ENCODE results near the gene TENM4.

The TENM4 gene

GRCh38 chr11:79440571-79441460 is at the start of gene TENM4:
TSS of gene TENM4 (minus strand) at chr11:79441030. CDS start at chr11:79069944, 371,086 bp downstream.
- Mint-ChIP-seq H3K4me1 (peaks cover 7% of the 10 kb centered on the region), H3K4me3 (peak within 1 kb of the TSS; percentile 39), H3K27me3 (peaks cover 46% of the 10 kb centered on the region), H3K27ac (no peak within 1 kb of the TSS), H3K36me3 (no peaks in the 10 kb centered on the region), H3K9me3 (no peaks in the 10 kb centered on the region)

DNA sequence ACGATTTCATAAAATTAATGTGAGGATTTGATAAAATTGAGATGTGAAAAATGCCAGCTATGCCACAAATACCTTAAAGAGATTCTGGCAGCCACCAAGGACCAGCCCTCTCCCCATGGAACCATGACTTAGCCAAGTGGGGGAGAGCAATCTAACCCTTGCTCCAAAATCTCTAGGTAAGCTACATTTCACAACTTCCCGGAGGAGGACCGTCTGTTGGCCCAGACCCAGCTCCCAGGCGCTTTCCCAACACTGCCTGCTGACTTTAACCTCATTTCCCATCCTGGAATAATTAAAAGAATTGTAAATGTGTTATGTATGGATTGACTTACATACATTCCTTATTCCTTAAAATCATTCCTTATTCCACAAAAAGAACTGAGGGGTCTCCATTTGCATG is 47.5 kb upstream of the TENM4 start:
- H3K27me3 Mint-ChIP-seq: no peaks in the 10 kb centered on the region
- H3K4me3 Mint-ChIP-seq: no peak overlapping the region
- no peaks in the 10 kb centered on the region for H3K9me3 Mint-ChIP-seq
- H3K4me1 Mint-ChIP-seq: no peaks in the 10 kb centered on the region
- no peaks in the 10 kb centered on the region for H3K36me3 Mint-ChIP-seq
- no peak overlapping the region for H3K27ac Mint-ChIP-seq

DNA sequence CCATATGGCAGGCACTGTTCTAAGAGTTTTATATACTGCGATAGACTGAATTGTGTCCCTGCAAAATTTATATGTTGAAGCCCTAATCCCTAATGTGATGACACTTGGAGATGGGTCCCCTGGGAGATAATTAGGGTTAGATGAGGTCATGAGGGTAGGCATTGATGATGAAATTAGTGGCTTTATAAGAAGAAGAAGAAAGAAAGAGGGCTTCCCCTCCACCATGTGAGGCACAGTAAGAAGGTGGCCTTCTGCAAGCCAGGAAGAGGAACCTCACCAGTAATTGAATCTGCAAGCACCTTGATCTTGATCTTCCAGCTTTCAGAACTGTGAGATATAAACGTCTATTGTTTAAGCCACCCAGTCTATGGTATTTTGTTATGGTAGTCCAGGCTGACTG is 46.6 kb upstream of the TENM4 start:
- Mint-ChIP-seq H3K4me1 (no peaks in the 10 kb centered on the region), H3K27ac (no peak overlapping the region), H3K27me3 (no peaks in the 10 kb centered on the region), H3K36me3 (no peaks in the 10 kb centered on the region), H3K9me3 (no peaks in the 10 kb centered on the region), H3K4me3 (no peak overlapping the region)

GRCh38 chr11:79486242-79486984 is 45.6 kb upstream of the TENM4 start:
- no peak overlapping the region for H3K4me3 Mint-ChIP-seq
- no peak overlapping the region for H3K27ac Mint-ChIP-seq
- no peaks in the 10 kb centered on the region for H3K27me3 Mint-ChIP-seq
- H3K36me3 Mint-ChIP-seq: no peaks in the 10 kb centered on the region
- no peaks in the 10 kb centered on the region for H3K4me1 Mint-ChIP-seq
- H3K9me3 Mint-ChIP-seq: no peaks in the 10 kb centered on the region

DNA sequence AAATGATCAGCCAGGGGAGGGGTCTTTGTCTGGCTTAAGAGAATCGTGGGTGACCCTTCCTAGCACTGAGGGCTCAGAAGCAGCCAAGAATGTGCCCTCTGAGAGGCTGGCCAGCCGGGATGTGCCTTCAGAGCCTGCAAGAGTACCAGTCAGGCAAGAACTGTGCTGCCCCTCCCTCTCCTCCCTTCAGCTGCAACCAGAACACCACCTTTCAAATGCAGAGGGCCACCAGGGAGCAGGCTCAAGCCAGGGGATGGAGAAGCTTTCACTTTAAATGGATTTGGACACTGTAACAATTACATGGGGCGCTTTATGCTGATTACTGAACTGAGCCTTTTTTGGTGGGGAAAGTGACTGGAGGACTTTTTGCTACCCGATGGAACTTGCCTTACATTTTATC is 44.9 kb upstream of the TENM4 start:
- Mint-ChIP-seq H3K36me3 (no peaks in the 10 kb centered on the region), H3K4me3 (no peak overlapping the region), H3K27ac (no peak overlapping the region), H3K4me1 (no peaks in the 10 kb centered on the region), H3K9me3 (no peaks in the 10 kb centered on the region), H3K27me3 (no peaks in the 10 kb centered on the region)

GRCh38 chr11:79484872-79485271 is 44.0 kb upstream of the TENM4 start:
- Mint-ChIP-seq H3K36me3 (no peaks in the 10 kb centered on the region), H3K27ac (no peak overlapping the region), H3K4me1 (no peaks in the 10 kb centered on the region), H3K4me3 (no peak overlapping the region), H3K27me3 (peaks cover 2% of the 10 kb centered on the region), H3K9me3 (no peaks in the 10 kb centered on the region)

- Mint-ChIP-seq H3K27ac (no peak overlapping the region), H3K27me3 (peaks cover 3% of the 10 kb centered on the region), H3K36me3 (no peaks in the 10 kb centered on the region), H3K4me1 (no peaks in the 10 kb centered on the region), H3K9me3 (peaks cover 5% of the 10 kb centered on the region), H3K4me3 (no peak overlapping the region)
Observed at GRCh38 chr11:79482800-79483199, 42.0 kb upstream of the TENM4 start.

DNA sequence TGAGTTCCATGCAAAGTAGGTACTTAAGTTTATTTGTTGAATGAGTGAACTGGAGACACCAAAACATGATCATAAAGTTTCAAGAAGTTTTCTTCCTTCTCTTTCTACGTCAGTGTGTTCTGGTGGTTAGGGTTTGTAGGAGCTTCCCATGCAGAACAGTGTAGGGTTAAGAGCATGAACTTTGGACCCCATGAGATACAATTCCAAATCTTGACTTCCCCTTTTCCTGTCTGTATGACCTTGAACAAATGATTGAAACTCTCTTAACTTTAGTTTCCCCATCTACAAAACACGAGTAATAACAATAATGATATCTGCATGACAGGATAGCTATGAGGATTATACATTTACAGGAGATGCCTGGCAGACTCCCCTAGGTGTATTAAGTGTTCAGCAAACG is 41.0 kb upstream of the TENM4 start:
- H3K27me3 Mint-ChIP-seq: peaks cover 3% of the 10 kb centered on the region
- H3K36me3 Mint-ChIP-seq: no peaks in the 10 kb centered on the region
- peaks cover 5% of the 10 kb centered on the region for H3K9me3 Mint-ChIP-seq
- H3K4me3 Mint-ChIP-seq: no peak overlapping the region
- no peak overlapping the region for H3K27ac Mint-ChIP-seq
- no peaks in the 10 kb centered on the region for H3K4me1 Mint-ChIP-seq

- Mint-ChIP-seq H3K9me3 (peaks cover 5% of the 10 kb centered on the region), H3K27me3 (peaks cover 3% of the 10 kb centered on the region), H3K36me3 (no peaks in the 10 kb centered on the region), H3K27ac (no peak overlapping the region), H3K4me1 (no peaks in the 10 kb centered on the region), H3K4me3 (no peak overlapping the region)
Observed at GRCh38 chr11:79480864-79481263, 40.0 kb upstream of the TENM4 start.

DNA sequence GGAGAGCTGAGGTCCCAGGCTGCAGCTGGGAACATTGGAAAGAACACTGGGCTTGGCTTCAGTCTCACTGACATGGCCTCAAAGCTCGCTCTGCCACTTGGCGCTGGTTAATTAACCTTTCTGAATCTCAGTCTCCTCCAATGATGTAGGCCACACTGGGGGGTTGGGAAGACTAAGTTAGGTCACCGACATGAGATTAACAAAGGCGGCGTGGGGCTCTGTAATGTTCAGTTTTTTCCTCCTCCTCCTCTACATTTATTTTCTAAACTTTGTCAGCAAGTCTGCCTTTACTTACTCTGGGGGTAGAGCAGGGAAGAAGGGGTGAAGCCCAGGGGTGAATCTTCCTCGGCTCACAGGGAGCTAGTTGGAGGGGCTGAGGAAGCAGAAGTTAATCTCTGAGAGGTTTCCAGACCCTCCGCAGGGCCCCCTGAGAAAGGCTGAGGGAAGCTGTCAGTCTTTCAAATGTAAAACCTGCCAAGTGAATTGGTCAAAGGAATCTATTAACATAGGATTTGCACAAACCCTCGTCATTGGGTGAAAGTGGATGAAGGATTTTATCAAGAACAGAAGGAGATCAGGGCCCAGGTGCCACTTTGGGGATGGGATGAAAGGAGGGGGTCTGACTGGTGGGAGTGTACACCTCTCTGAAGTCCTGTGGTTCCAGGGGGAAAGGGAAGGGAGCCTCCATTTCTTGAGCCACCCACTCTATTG is 32.1 kb upstream of the TENM4 start:
- Mint-ChIP-seq H3K9me3 (peaks cover 5% of the 10 kb centered on the region), H3K36me3 (no peaks in the 10 kb centered on the region), H3K4me3 (no peak overlapping the region), H3K27ac (no peak overlapping the region), H3K27me3 (peaks cover 3% of the 10 kb centered on the region), H3K4me1 (no peaks in the 10 kb centered on the region)

DNA sequence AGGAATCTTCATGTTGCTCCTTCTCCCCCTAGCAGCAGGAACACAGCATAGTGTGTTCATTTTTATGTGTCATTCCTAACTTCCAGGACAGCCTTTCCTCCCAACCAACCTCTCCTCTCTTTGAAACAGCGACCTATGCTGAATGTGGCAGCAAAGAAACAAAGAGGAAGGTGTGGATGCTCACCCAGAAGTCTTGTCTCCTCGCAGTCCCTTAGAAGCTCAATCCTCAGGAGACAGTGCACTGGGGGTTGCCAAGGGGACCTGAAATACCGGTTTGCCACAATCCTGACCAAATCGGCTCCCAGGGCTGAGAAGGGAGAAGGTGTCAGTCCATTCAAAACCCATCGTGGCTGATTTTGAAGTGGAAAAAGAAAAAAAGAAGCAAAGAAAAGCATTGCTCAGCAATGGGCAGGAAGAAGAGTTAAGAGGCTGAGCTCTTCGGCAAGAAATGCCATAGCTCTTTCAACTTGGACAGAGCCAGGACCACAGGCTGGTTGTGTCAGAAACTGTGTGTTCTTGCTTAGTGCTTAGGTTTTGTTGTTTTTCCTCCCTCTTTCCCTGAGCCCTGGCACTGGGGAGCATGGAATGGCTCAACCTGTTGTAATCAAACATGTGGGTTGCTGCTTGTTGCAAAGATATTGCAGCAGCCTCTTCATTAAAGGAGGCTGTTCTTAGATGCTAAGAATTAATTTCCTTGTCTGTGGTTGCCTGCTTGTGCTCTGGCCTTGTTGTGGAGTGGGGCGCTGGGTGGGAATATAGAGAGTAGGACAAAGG is 30.4 kb upstream of the TENM4 start:
- H3K27ac Mint-ChIP-seq: no peak overlapping the region
- H3K4me1 Mint-ChIP-seq: no peaks in the 10 kb centered on the region
- H3K4me3 Mint-ChIP-seq: no peak overlapping the region
- peaks cover 5% of the 10 kb centered on the region for H3K9me3 Mint-ChIP-seq
- H3K27me3 Mint-ChIP-seq: peaks cover 3% of the 10 kb centered on the region
- no peaks in the 10 kb centered on the region for H3K36me3 Mint-ChIP-seq

- Mint-ChIP-seq H3K36me3 (no peaks in the 10 kb centered on the region), H3K9me3 (peaks cover 5% of the 10 kb centered on the region), H3K4me3 (no peak overlapping the region), H3K27me3 (peaks cover 3% of the 10 kb centered on the region), H3K27ac (no peak overlapping the region), H3K4me1 (no peaks in the 10 kb centered on the region)
Observed at GRCh38 chr11:79470161-79470560, 29.3 kb upstream of the TENM4 start.

DNA sequence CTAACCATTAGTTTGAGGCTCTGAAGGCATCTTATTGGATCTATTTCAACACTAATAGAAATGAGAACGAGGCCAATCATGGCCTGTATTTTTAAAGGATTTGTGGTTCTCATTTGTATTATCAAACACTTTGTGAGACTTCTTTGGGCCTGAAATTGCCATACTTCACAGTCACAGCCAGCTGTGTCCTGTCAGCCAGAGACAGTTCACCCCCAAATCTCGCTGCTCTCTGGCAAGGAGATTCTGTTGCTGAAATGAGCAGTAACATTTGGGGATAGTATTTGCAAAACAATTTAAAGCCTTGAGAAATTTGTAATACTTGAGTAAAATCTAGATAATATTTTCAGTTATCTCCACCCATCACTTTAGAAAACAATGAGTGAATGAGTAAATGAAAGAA is 26.9 kb upstream of the TENM4 start:
- no peaks in the 10 kb centered on the region for H3K36me3 Mint-ChIP-seq
- H3K4me3 Mint-ChIP-seq: no peak overlapping the region
- H3K9me3 Mint-ChIP-seq: peaks cover 5% of the 10 kb centered on the region
- H3K27ac Mint-ChIP-seq: no peak overlapping the region
- no peaks in the 10 kb centered on the region for H3K4me1 Mint-ChIP-seq
- H3K27me3 Mint-ChIP-seq: peaks cover 2% of the 10 kb centered on the region

DNA sequence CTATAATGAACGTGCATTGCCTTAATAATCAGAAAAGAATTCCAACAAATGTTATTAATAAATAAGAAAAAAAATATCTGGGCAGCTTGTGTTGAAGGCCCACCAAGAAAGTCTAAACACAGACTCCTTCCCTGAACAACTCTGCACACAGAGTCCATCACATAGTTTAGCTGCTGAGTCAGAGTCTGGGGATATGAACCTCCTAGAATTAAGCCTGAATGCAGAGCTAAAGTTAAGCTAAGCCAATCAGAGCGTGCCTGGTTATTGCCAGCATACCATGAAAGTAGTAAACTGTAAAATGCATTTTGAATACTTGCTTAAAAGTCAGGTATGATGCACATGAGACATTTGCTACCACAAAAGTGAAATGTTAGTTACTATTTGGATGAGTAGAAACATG is 25.6 kb upstream of the TENM4 start:
- Mint-ChIP-seq H3K9me3 (no peaks in the 10 kb centered on the region), H3K27ac (no peak overlapping the region), H3K4me3 (no peak overlapping the region)

GRCh38 chr11:79465160-79465559 is 24.3 kb upstream of the TENM4 start:
- H3K27me3 Mint-ChIP-seq: peaks cover 2% of the 10 kb centered on the region
- H3K4me3 Mint-ChIP-seq: no peak overlapping the region

More for the DNA sequence above, 25.6 kb upstream of the TENM4 start:
- H3K4me1 Mint-ChIP-seq: no peaks in the 10 kb centered on the region
- H3K36me3 Mint-ChIP-seq: no peaks in the 10 kb centered on the region
- peaks cover 2% of the 10 kb centered on the region for H3K27me3 Mint-ChIP-seq

More at GRCh38 chr11:79465160-79465559, 24.3 kb upstream of the TENM4 start:
- peaks cover 4% of the 10 kb centered on the region for H3K9me3 Mint-ChIP-seq
- no peaks in the 10 kb centered on the region for H3K4me1 Mint-ChIP-seq
- no peaks in the 10 kb centered on the region for H3K36me3 Mint-ChIP-seq
- H3K27ac Mint-ChIP-seq: no peak overlapping the region
